Caco-2 (cell line): Measurements from ENCODE around the gene BEND7. TPM values are rescaled to one million over a fixed set of nuclear protein-coding genes. Genes with fewer than 3 reads are reported as not detected.

Source experiments
- BruUV-seq: library from RNA; stranded (reverse); fragments of 400-500 nt; replicated peaks from 2 replicates; lab custom pipeline; 2021; lab: Mats Ljungman, UMichigan
- CTCF ChIA-PET: fragments of 300-600 bp; sonication (Branson Sonifier 250); formaldehyde crosslinking; loops from one replicate; lab custom pipeline; 2022; ENCODE audit warnings: antibody characterized with exemption; lab: Charles Lee
- POLR2A ChIA-PET: fragments of 300-600 bp; sonication (Branson Sonifier 250); formaldehyde crosslinking; loops from one replicate; lab custom pipeline; 2022; ENCODE audit warnings: antibody characterized with exemption; lab: Charles Lee
- DNase-seq, 2 experiments: peaks; one replicate each; pipeline versions ENCODE4 v3.0.0 to v3.0.0-alpha.2; 2020 to 2022
- H3K27me3 ChIP-seq: replicated peaks from 2 replicates; pipeline ENCODE4 v1.6.0; 2011; ENCODE audit warnings: low read length; ENCODE audit not compliant: control insufficient read depth, insufficient read depth
- H3K36me3 ChIP-seq: 2 replicates; pipeline ENCODE4 v1.5.1; 2011; ENCODE audit warnings: low read length; ENCODE audit not compliant: control insufficient read depth, insufficient read depth
- H3K4me1 ChIP-seq: fragments of 250-450 bp; sonication (Bioruptor Pico); 2 replicates; pipeline ENCODE4 v1.5.1; 2020; ENCODE audit warnings: mild to moderate bottlenecking
- H3K4me3 ChIP-seq: 2 replicates; pipeline ENCODE4 v1.5.1; 2011; ENCODE audit warnings: low read depth, mild to moderate bottlenecking, control low read depth, low read length
- H3K9me3 ChIP-seq: fragments of 250-450 bp; sonication (Bioruptor Pico); 2 replicates; pipeline ENCODE4 v1.5.1; 2020; ENCODE audit warnings: mild to moderate bottlenecking, moderate library complexity
- H3K27ac Mint-ChIP-seq: one replicate; pipeline ENCODE4 v1.8.0; 2022; ENCODE audit warnings: mixed read lengths; ENCODE audit not compliant: unreplicated experiment
- H3K27me3 Mint-ChIP-seq: one replicate; pipeline ENCODE4 v1.8.0; 2022; ENCODE audit warnings: mixed read lengths; ENCODE audit not compliant: insufficient read depth, unreplicated experiment
- H3K36me3 Mint-ChIP-seq: one replicate; pipeline ENCODE4 v1.8.0; 2022; ENCODE audit warnings: mild to moderate bottlenecking, mixed read lengths; ENCODE audit not compliant: insufficient read depth, unreplicated experiment
- H3K4me1 Mint-ChIP-seq: one replicate; pipeline ENCODE4 v1.8.0; 2022; ENCODE audit warnings: low read depth, mixed read lengths; ENCODE audit not compliant: unreplicated experiment
- H3K4me3 Mint-ChIP-seq: one replicate; pipeline ENCODE4 v1.8.0; 2022; ENCODE audit warnings: mild to moderate bottlenecking, moderate library complexity, mixed read lengths; ENCODE audit not compliant: unreplicated experiment
- H3K9me3 Mint-ChIP-seq: one replicate; pipeline ENCODE4 v1.8.0; 2022; ENCODE audit warnings: mixed read lengths; ENCODE audit not compliant: unreplicated experiment
- intact Hi-C: fragments of 100-400 bp; cut with micrococcal nuclease; formaldehyde crosslinking; loops from one replicate; pipeline ENCODE4 v1.10.0; 2022; ENCODE audit not compliant: unreplicated experiment
- total RNA-seq: library from RNA; stranded (reverse); gene quantifications from 2 replicates; pipeline ENCODE4 v1.2.3, GENCODE V29; 2022
- TF ChIP-seq, protein P1 (sequence below), 2 experiments: fragments of 200-600 bp in 1 of 2; IDR thresholded peaks; 1 replicate in 1 of 2; 2 replicates in 1 of 2; pipeline versions ENCODE4 v1.5.1 to v1.8.0; 2011 to 2022; ENCODE audit warnings: antibody characterized with exemption in 1 of 2, control low read depth in 1 of 2, inconsistent platforms in 1 of 2, low read depth in 1 of 2, low read length in 1 of 2, mild to moderate bottlenecking in 1 of 2, moderate library complexity in 1 of 2; ENCODE audit not compliant: insufficient read depth in 1 of 2, severe bottlenecking in 1 of 2, unreplicated experiment in 1 of 2

BEND7 gene
- total RNA-seq, 1 experiment from 2014 or later, result 27.8 TPM

DNA sequence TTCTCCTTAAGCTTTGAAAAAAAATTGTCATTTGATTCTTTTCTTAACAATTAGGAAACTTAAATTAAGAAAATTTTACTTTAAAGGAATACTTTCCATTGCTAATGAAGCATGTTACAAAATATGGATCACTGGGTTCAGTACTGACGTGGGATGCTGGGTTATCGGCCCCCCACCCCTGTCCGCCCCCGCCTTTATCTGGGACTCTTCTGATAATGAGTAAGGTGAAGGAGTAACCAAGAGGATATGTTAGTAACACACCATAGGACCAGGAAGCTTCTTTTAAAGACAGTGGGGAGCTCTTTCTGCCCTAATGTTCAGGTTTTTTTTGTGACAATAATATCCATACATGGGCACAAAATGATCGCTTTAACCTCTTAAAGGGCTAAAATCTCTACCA, 29.7 kb downstream of the BEND7 start:
- Mint-ChIP-seq H3K9me3 (no peaks in the 10 kb centered on the region), H3K27ac (no peak overlapping the region), H3K27me3 (no peaks in the 10 kb centered on the region), H3K36me3 (peaks cover 8% of the 10 kb centered on the region), H3K4me3 (no peak overlapping the region), H3K4me1 (no peaks in the 10 kb centered on the region)
- TF ChIP-seq, protein P1, sequence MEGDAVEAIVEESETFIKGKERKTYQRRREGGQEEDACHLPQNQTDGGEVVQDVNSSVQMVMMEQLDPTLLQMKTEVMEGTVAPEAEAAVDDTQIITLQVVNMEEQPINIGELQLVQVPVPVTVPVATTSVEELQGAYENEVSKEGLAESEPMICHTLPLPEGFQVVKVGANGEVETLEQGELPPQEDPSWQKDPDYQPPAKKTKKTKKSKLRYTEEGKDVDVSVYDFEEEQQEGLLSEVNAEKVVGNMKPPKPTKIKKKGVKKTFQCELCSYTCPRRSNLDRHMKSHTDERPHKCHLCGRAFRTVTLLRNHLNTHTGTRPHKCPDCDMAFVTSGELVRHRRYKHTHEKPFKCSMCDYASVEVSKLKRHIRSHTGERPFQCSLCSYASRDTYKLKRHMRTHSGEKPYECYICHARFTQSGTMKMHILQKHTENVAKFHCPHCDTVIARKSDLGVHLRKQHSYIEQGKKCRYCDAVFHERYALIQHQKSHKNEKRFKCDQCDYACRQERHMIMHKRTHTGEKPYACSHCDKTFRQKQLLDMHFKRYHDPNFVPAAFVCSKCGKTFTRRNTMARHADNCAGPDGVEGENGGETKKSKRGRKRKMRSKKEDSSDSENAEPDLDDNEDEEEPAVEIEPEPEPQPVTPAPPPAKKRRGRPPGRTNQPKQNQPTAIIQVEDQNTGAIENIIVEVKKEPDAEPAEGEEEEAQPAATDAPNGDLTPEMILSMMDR (IDR thresholded peaks at IDR 0.05; ENCODE audit: insufficient read depth in 1 of 2, low read depth in 1 of 2, low read length in 1 of 2, severe bottlenecking in 1 of 2, unreplicated experiment in 1 of 2), result no peak
- POLR2A ChIA-PET, result no interaction called here
- Histone ChIP-seq H3K4me1 (no peaks in the 10 kb centered on the region; the same call in 1 of the 2 replicates), H3K4me3 (no peak overlapping the region), H3K36me3 (no peaks in the 10 kb centered on the region), H3K27me3 (no peaks in the 10 kb centered on the region), H3K9me3 (no peaks in the 10 kb centered on the region)
- BruUV-seq, result no TSS peak
- no peak for DNase-seq
- CTCF ChIA-PET, result interaction anchor here (1.0 kb wide), 1 partner anchor 38 kb away, joined by 3 read pairs; no protein-coding TSS in a partner anchor
- intact Hi-C loops, result no loop called here

DNA sequence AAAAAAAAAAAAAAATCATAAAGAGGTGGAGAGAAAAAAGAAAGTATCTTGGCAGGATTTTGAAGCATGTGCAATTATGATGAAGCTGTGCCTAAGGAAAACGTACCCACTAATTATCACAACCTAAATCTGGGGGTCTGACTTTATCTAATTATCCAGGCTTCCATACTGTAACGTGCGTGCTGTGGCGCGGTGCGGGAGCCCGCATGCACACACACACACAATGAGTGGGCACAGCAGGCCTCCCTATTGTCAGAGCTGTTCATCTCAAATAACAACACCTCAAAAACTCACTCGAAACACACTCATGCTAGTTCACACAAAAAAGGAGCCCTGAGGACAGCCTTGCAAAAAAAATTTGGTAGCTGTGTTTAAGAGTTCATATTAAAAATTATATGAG, 31.9 kb downstream of the BEND7 start:
- BruUV-seq, result no TSS peak
- Mint-ChIP-seq H3K27ac (no peak overlapping the region), H3K9me3 (no peaks in the 10 kb centered on the region), H3K27me3 (no peaks in the 10 kb centered on the region), H3K36me3 (peaks cover 8% of the 10 kb centered on the region), H3K4me1 (no peaks in the 10 kb centered on the region), H3K4me3 (no peak overlapping the region)
- H3K9me3 ChIP-seq, result no peaks in the 10 kb centered on the region
- ChIA-PET CTCF (no interaction called here), POLR2A (no interaction called here)
- DNase-seq, result no peak
- no peak overlapping the region for H3K4me3 ChIP-seq
- H3K27me3 ChIP-seq, result no peaks in the 10 kb centered on the region
- no peaks in the 10 kb centered on the region for H3K36me3 ChIP-seq
- H3K4me1 ChIP-seq, result no peaks in the 10 kb centered on the region; the same call in 1 of the 2 replicates
- TF ChIP-seq, protein P1 (IDR thresholded peaks at IDR 0.05; ENCODE audit: insufficient read depth in 1 of 2, low read depth in 1 of 2, low read length in 1 of 2, severe bottlenecking in 1 of 2, unreplicated experiment in 1 of 2), result no peak
- intact Hi-C loops, result no loop called here

DNA sequence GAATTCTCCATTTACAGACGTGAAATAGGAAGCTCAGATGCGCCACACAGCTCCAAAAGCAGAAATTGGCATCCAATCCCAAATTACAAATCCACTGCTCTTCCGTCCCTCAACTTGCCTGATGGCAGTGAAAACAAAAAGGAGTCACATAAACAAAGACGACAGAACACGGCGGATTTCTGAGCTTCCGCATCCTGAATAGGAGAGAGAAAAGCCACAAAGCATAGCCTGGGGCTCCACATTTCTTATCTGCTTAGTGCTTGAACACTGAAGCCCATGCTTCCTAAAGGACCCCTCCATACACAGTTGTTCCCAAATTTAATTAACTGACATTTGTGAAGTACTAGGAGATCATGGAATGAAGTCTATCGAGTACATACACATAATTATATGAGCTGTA, 32.6 kb downstream of the BEND7 start:
- H3K9me3 ChIP-seq, result no peaks in the 10 kb centered on the region
- Mint-ChIP-seq H3K4me1 (no peaks in the 10 kb centered on the region), H3K36me3 (peaks cover 8% of the 10 kb centered on the region), H3K9me3 (no peaks in the 10 kb centered on the region), H3K27ac (no peak overlapping the region), H3K4me3 (no peak overlapping the region), H3K27me3 (no peaks in the 10 kb centered on the region)
- TF ChIP-seq, protein P1 (IDR thresholded peaks at IDR 0.05; ENCODE audit: insufficient read depth in 1 of 2, low read depth in 1 of 2, low read length in 1 of 2, severe bottlenecking in 1 of 2, unreplicated experiment in 1 of 2), result no peak
- no peaks in the 10 kb centered on the region for H3K27me3 ChIP-seq
- H3K4me3 ChIP-seq, result no peak overlapping the region
- ChIA-PET CTCF (interaction anchor here (0.6 to 0.7 kb wide), 2 partner anchors 21 to 107 kb away, joined by 4 read pairs; no protein-coding TSS in a partner anchor), POLR2A (no interaction called here)
- DNase-seq, result no peak
- no peaks in the 10 kb centered on the region; the same call in 1 of the 2 replicates for H3K4me1 ChIP-seq
- BruUV-seq, result no TSS peak
- no peaks in the 10 kb centered on the region for H3K36me3 ChIP-seq
- intact Hi-C loops, result no loop called here
